CD4-positive, alpha-beta T cell (primary cell): Measurements from ENCODE around the gene RHOJ. TPM values are rescaled to one million over a fixed set of nuclear protein-coding genes. Genes with fewer than 3 reads are reported as not detected.

ENCODE experiments used
- ATAC-seq: fragments of 200-7000 bp; cut with Tn5 transposase; one replicate; pipeline ENCODE4 v1.10.0; 2022; ENCODE audit warnings: mild to moderate bottlenecking; ENCODE audit not compliant: poor library complexity
- CTCF ChIA-PET: fragments of 350-600 bp; sonication (Branson Sonifier 250); formaldehyde crosslinking; loops from one replicate; lab custom pipeline; 2021; ENCODE audit warnings: antibody characterized with exemption, inconsistent platforms; lab: Charles Lee
- POLR2A ChIA-PET: fragments of 350-600 bp; sonication (Branson Sonifier 250); formaldehyde crosslinking; loops from one replicate; lab custom pipeline; 2021; ENCODE audit warnings: antibody characterized with exemption, inconsistent platforms; lab: Charles Lee
- DNase-seq, 14 experiments: peaks; one replicate each; pipeline ENCODE4 v3.0.0-alpha.2; 2013 to 2020; ENCODE audit warnings: mixed read lengths in 2 of 14
- H3K27ac ChIP-seq, 2 donors: one replicate each; pipeline versions ENCODE4 v1.5.1 to v1.7.0; 2013; ENCODE audit warnings: low read length in 2 of 2, low read depth in 1 of 2, mild to moderate bottlenecking in 1 of 2
- H3K27me3 ChIP-seq, 2 experiments: 1 replicate in 1 of 2; 2 replicates in 1 of 2; pipeline versions ENCODE4 v1.6.1 to v1.7.0; 2013; ENCODE audit warnings: low read length in 2 of 2, control low read depth in 1 of 2, mild to moderate bottlenecking in 1 of 2, moderate library complexity in 1 of 2; ENCODE audit not compliant: insufficient read depth in 2 of 2, control insufficient read depth in 1 of 2
- H3K36me3 ChIP-seq: one replicate; pipeline ENCODE4 v1.6.1; 2013; ENCODE audit warnings: low read length, control low read depth; ENCODE audit not compliant: insufficient read depth
- H3K4me1 ChIP-seq: one replicate; pipeline ENCODE4 v1.6.1; 2013; ENCODE audit warnings: low read length, control low read depth; ENCODE audit not compliant: insufficient read depth
- H3K4me3 ChIP-seq: one replicate; pipeline ENCODE4 v1.5.1; 2013; ENCODE audit warnings: mild to moderate bottlenecking, low read length, moderate library complexity
- H3K9me3 ChIP-seq, 2 experiments: 1 replicate in 1 of 2; 2 replicates in 1 of 2; pipeline versions ENCODE4 v1.6.1 to v1.7.0; 2013; ENCODE audit warnings: low read length in 2 of 2, mild to moderate bottlenecking in 2 of 2, control low read depth in 1 of 2, moderate library complexity in 1 of 2; ENCODE audit not compliant: control insufficient read depth in 1 of 2, insufficient read depth in 1 of 2
- H3K27ac Mint-ChIP-seq: one replicate; pipeline ENCODE4 v1.8.0; 2020; ENCODE audit warnings: mixed read lengths
- H3K27me3 Mint-ChIP-seq: one replicate; pipeline ENCODE4 v1.8.0; 2021; ENCODE audit warnings: mixed read lengths
- H3K36me3 Mint-ChIP-seq: one replicate; pipeline ENCODE4 v1.8.0; 2021; ENCODE audit warnings: low read depth, mixed read lengths
- H3K4me1 Mint-ChIP-seq: one replicate; pipeline ENCODE4 v1.8.0; 2021; ENCODE audit warnings: low read depth, mixed read lengths
- H3K4me3 Mint-ChIP-seq: one replicate; pipeline ENCODE4 v1.8.0; 2020; ENCODE audit warnings: mild to moderate bottlenecking, mixed read lengths
- H3K9me3 Mint-ChIP-seq: one replicate; pipeline ENCODE4 v1.8.0; 2020; ENCODE audit warnings: mixed read lengths
- intact Hi-C, 2 experiments: fragments of 100-400 bp; cut with DNase I in 1 of 2; cut with micrococcal nuclease in 1 of 2; formaldehyde crosslinking; loops; one replicate each; pipeline versions ENCODE4 v1.15.1 to v1.9.0; 2023 to 2025; cut with DNase I, micrococcal nuclease
- polyA plus RNA-seq, 2 donors: library from polyadenylated mRNA; unstranded; fragments of 120-200 nt; gene quantifications; one replicate each; pipeline ENCODE4 v1.2.1, GENCODE V29; 2013
- total RNA-seq, 174 experiments: library from RNA in 2 of 174; stranded (reverse) in 2 of 174; gene quantifications; one replicate each; pipeline ENCODE4 v1.2.3 and lab custom pipeline; 2021 to 2026
- TF ChIP-seq, protein P1 (sequence below): fragments of 200-600 bp; IDR thresholded peaks from one replicate; pipeline ENCODE4 v1.8.0; 2022; ENCODE audit warnings: antibody characterized with exemption, mild to moderate bottlenecking

Gene RHOJ
- total RNA-seq (not detected), total RNA-seq (lab: John Stamatoyannopoulos, UW) (0 to 0.08 (median 0) reads per million in 172 experiments)
- polyA plus RNA-seq (2013, experiment 1 of 2) = not detected
- polyA plus RNA-seq (2013, experiment 2 of 2) = 0.53 TPM

DNA sequence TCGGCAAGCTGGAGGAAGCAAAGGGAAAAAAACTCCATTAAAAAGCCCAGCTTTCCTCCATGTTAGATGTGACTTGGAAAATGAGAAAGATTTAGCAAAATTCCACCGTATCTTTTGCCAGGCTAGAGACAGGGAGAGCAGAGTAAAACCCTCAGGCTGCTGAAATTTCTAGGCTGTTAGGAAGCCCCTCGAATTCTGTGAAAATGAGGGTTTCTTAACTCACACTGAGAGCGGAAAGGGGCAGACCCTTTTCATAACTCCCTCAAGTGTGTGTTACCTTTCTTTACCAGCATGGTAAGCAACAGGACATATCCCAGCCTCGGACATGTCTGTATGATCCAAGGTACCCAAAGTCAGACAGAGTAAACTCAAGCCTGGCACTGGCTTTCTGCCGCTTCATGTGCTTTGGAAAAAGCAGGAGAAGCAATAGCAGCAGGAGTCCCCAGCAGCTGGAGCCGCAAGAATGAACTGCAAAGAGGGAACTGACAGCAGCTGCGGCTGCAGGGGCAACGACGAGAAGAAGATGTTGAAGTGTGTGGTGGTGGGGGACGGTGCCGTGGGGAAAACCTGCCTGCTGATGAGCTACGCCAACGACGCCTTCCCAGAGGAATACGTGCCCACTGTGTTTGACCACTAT, at the start of gene RHOJ:
RHOJ (plus strand) TSS at position 37 of the 637 bp plus-strand sequence; CDS start at position 464, 427 bp downstream.
- DNase-seq (no peak), ATAC-seq (no peak)
- no peaks in the 10 kb centered on the region for H3K36me3 Mint-ChIP-seq
- H3K4me3 Mint-ChIP-seq = no peak within 1 kb of the TSS
- intact Hi-C loops = no loop called here
- peaks cover 11 to 13% of the 10 kb centered on the region in 2 experiments for H3K27me3 ChIP-seq
- H3K4me1 ChIP-seq = no peaks in the 10 kb centered on the region
- H3K36me3 ChIP-seq = no peaks in the 10 kb centered on the region
- H3K9me3 ChIP-seq = no peaks in the 10 kb centered on the region
- H3K4me1 Mint-ChIP-seq = no peaks in the 10 kb centered on the region
- peaks cover 21% of the 10 kb centered on the region for H3K27me3 Mint-ChIP-seq
- ChIA-PET POLR2A (no interaction called here), CTCF (no interaction called here)
- H3K27ac ChIP-seq = no peak within 1 kb of the TSS
- TF ChIP-seq, protein P1, sequence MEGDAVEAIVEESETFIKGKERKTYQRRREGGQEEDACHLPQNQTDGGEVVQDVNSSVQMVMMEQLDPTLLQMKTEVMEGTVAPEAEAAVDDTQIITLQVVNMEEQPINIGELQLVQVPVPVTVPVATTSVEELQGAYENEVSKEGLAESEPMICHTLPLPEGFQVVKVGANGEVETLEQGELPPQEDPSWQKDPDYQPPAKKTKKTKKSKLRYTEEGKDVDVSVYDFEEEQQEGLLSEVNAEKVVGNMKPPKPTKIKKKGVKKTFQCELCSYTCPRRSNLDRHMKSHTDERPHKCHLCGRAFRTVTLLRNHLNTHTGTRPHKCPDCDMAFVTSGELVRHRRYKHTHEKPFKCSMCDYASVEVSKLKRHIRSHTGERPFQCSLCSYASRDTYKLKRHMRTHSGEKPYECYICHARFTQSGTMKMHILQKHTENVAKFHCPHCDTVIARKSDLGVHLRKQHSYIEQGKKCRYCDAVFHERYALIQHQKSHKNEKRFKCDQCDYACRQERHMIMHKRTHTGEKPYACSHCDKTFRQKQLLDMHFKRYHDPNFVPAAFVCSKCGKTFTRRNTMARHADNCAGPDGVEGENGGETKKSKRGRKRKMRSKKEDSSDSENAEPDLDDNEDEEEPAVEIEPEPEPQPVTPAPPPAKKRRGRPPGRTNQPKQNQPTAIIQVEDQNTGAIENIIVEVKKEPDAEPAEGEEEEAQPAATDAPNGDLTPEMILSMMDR = no peak
- no peak within 1 kb of the TSS for H3K27ac Mint-ChIP-seq
- no peaks in the 10 kb centered on the region for H3K9me3 Mint-ChIP-seq
- H3K4me3 ChIP-seq = no peak within 1 kb of the TSS

DNA sequence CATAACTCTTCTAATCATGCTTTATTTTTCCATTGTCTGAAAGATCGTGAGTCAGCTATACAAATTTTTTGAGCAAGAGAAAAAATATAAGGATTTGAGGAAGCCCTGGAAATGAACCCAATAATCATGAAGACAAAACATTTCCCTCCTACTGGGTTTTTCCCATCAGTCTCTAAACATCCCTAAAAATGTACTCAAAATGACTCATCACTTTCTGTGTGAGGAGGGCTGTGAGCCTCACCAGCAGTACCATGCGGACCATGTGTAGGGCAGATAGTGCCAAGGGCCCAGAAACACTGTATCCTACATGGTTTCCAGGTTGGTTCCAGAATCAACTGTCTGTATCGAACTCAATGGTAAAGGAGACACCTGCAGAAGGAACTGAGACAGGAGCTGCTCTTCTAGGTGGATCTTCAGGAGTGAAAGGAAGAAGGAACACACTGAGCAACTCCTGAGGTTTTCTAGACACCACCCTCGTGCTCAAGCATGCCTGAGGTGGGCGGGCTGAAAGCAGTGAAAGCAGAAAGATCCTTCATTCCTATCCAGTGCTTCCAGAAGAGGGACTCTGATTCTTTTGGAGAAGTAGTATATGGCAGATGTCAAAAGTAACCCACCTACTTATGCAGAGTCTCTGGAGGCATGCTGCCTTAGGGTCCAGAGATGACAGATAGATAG, 48.6 kb upstream of the RHOJ start:
- Histone ChIP-seq H3K4me1 (no peaks in the 10 kb centered on the region), H3K4me3 (no peak overlapping the region), H3K9me3 (no peaks in the 10 kb centered on the region), H3K36me3 (no peaks in the 10 kb centered on the region), H3K27ac (no peak overlapping the region), H3K27me3 (no peaks in the 10 kb centered on the region)
- Mint-ChIP-seq H3K36me3 (no peaks in the 10 kb centered on the region), H3K9me3 (no peaks in the 10 kb centered on the region), H3K27me3 (peaks cover 11% of the 10 kb centered on the region), H3K4me3 (no peak overlapping the region), H3K4me1 (no peaks in the 10 kb centered on the region), H3K27ac (no peak overlapping the region)
- intact Hi-C loops = no loop called here
- TF ChIP-seq, protein P1 = no peak
- ChIA-PET CTCF (no interaction called here), POLR2A (no interaction called here)
- DNase-seq (no peak), ATAC-seq (no peak)

DNA sequence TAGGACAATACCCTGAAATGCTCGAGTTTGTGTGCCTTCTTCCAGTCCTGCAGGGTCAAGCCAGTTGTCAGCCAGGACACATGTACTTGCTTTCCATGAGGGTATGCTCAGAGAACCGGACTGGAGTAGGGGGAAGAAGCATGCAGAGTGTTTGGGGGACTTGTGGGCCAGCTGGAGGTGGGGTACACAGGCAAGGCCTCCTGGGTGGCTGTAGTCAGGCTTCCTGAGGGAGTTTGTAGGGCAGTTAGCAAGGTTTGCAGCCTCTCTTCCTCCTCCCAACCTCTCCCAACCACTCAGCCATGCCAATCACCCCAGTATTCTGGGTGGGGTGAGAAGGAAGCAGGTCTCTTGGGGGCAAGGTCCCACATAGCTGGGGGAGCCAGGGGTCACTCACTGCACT, 47.0 kb upstream of the RHOJ start:
- Mint-ChIP-seq H3K36me3 (no peaks in the 10 kb centered on the region), H3K4me3 (no peak overlapping the region), H3K4me1 (no peaks in the 10 kb centered on the region), H3K27me3 (peaks cover 17% of the 10 kb centered on the region), H3K27ac (no peak overlapping the region), H3K9me3 (no peaks in the 10 kb centered on the region)
- ChIA-PET POLR2A (no interaction called here), CTCF (no interaction called here)
- Histone ChIP-seq H3K27ac (no peak overlapping the region), H3K4me1 (no peaks in the 10 kb centered on the region), H3K36me3 (no peaks in the 10 kb centered on the region), H3K9me3 (no peaks in the 10 kb centered on the region), H3K4me3 (no peak overlapping the region), H3K27me3 (no peaks in the 10 kb centered on the region)
- DNase-seq (no peak), ATAC-seq (no peak)
- TF ChIP-seq, protein P1 = no peak
- intact Hi-C loops = no loop called here
